22Rv1 (cell line): ENCODE data around the gene NELFE.
"Not testable (repeated sequence)": the region's sequence is repeated elsewhere in the genome, so short reads cannot be mapped to it uniquely, and the experiment has no call there.

Source experiments
- H3K27ac ChIP-seq: fragments of 450-650 bp; 2 replicates; pipeline ENCODE4 v1.5.1; 2017
- ZFX ChIP-seq: fragments of 450-650 bp; IDR thresholded peaks from 2 replicates; pipeline ENCODE4 v1.6.1; 2017; ENCODE audit warnings: antibody characterized with exemption, borderline replicate concordance
- TF ChIP-seq, protein P1 (sequence below): fragments of 450-650 bp; IDR thresholded peaks from 2 replicates; pipeline ENCODE4 v1.5.1; 2017; ENCODE audit warnings: mild to moderate bottlenecking

NELFE gene

DNA sequence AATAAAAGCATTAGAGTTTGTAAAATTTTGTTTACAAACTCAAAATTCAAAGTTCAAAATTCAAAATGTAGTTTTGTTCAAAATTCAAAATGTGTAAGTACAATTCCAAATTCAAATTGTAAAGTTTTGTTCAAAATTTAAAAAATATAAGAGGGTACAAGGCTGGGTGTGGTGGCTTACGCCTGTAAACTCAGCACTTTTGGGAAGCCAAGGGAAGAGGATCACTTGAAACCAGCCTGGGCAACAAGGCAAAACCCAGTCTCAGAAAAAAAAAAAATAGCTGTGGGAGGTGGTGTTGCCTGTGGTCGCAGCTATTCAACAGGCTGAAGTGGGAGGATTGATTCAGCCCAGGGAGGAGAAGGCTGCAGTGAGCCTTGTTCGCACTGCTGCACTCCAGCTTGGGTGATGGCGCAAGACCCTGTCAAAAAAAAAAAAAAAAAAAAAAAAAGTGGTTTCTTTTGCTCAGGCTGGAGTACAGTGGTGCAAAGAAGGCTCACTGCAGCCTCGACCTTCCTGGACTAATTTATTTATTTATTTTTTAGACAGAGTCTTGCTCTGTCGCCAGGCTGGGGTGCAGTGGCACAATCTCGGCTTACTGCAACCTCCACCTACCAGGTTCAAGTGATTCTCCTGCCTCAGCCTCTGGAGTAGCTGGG is 51.5 kb downstream of the NELFE start:
- no peak for TF ChIP-seq ZFX
- TF ChIP-seq, protein P1, sequence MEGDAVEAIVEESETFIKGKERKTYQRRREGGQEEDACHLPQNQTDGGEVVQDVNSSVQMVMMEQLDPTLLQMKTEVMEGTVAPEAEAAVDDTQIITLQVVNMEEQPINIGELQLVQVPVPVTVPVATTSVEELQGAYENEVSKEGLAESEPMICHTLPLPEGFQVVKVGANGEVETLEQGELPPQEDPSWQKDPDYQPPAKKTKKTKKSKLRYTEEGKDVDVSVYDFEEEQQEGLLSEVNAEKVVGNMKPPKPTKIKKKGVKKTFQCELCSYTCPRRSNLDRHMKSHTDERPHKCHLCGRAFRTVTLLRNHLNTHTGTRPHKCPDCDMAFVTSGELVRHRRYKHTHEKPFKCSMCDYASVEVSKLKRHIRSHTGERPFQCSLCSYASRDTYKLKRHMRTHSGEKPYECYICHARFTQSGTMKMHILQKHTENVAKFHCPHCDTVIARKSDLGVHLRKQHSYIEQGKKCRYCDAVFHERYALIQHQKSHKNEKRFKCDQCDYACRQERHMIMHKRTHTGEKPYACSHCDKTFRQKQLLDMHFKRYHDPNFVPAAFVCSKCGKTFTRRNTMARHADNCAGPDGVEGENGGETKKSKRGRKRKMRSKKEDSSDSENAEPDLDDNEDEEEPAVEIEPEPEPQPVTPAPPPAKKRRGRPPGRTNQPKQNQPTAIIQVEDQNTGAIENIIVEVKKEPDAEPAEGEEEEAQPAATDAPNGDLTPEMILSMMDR = no peak
- no peak overlapping the region for H3K27ac ChIP-seq

DNA sequence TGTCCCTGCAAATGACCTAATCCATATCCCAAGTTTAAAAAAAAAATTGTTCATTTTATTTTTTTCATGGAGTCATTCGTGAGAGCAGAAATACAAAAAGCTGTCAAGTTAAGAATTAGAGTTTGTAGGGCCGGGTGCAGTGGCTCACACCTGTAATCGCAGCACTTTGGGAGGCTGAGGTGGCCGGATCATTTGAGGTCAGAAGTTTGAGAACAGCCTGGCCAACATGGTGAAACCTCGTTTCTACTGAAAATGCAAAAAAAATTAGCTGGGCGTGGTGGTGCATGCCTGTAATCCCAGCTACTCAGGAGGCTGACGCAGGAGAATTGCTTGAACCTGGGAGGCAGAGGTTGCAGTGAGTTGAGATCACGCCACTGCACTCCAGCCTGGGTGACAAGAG is 52.0 kb downstream of the NELFE start:
- H3K27ac ChIP-seq = not testable (repeated sequence)

DNA sequence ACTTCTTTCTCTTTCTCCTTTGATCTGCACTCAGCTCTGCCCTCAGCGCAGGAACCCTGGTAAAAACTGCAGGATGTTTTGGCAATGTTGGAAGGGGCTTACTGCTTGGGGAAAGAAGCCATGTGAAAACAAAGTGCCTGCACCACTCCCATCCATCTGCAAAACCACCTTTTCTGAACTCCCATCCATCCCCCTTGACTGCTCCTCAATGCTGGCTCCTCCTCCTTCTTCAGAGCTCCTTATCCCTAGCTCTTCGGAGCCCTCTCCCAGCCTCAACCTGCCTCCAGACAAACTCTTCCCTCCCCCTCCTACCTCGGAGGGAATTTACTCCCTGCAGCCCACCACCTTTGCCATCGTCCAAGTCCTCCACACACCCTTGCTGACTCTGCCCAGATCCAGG is 52.6 kb downstream of the NELFE start:
- no peak for TF ChIP-seq ZFX
- TF ChIP-seq, protein P1 = no peak
- H3K27ac ChIP-seq = no peak overlapping the region

DNA sequence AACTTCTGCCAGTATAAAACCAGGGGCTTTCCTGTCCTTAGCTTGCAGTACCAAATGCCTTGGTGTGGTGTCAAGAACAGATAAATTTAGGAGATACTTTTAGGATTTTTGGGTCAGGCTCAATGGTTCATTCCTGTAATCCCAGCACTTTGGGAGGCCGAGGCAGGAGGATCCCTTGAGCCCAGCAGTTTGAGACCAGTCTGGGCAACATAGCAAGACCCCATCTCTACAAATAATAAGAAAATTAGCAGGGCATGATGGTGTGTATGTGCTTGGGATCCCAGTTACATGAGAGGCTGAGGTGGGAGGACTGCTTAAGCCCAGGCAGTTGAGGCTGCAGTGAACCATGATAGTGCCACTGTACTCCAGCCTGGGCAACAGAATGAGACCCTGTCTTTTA is 53.7 kb downstream of the NELFE start:
- 0 out of 2 replicates have a peak overlapping the region, but pooled peaks have one; percentile 8 for H3K27ac ChIP-seq
- TF ChIP-seq, protein P1 = no peak
- no peak for TF ChIP-seq ZFX

DNA sequence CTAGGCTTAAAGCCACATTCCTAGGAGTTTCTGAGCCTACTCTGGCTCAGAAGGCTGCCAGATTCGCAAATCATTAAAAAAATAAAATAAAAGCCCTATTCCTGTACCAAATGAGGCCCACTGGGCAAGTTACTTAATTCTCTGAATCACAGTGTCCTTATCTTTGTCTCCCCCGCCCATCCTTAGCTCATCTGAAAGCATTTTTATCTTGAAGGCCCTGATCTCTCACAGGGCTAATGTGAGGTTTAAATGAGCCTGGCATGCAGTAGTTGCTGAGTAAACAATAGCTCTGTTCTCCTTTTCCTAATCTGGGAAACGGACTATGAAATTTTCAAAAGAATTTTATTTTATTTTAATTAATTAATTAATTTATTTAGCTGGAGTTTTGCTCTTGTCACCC is 54.8 kb downstream of the NELFE start:
- TF ChIP-seq, protein P1 = no peak
- no peak for TF ChIP-seq ZFX
- no peak overlapping the region for H3K27ac ChIP-seq
